GM19468 (cell line): ENCODE results near the gene SCYL1.
"Not testable (repeated sequence)": the region's sequence is repeated elsewhere in the genome, so short reads cannot be mapped to it uniquely, and the experiment has no call there.

Experiments
- ATAC-seq: cut with Tn5 transposase; IDR thresholded peaks from one replicate; pipeline ENCODE4 v1.9.1; 2021; ENCODE audit warnings: mild to moderate bottlenecking, moderate library complexity, moderate number of reproducible peaks; ENCODE audit not compliant: unreplicated experiment; ENCODE audit errors: extremely low read depth

Gene SCYL1

GRCh38 chr11:65563601-65564000 lies 38.7 kb downstream of the SCYL1 start:
- no peak for ATAC-seq

- ATAC-seq, result not testable (repeated sequence)
Observed at GRCh38 chr11:65564879-65565559, 40.1 kb downstream of the SCYL1 start.

- ATAC-seq, result no peak
Observed at GRCh38 chr11:65565624-65566453, 41.0 kb downstream of the SCYL1 start.

GRCh38 chr11:65569164-65569972 lies 44.5 kb downstream of the SCYL1 start:
- ATAC-seq, result no peak

- peak; percentile 49 for ATAC-seq
Observed at GRCh38 chr11:65569973-65570918, 45.4 kb downstream of the SCYL1 start, which contains the start of gene ZNRD2. ZNRD2 (plus strand) TSS chr11:65570477; CDS start chr11:65570492, 15 bp downstream.

- ATAC-seq, result no peak
Observed at GRCh38 chr11:65571420-65571819, 46.5 kb downstream of the SCYL1 start.

GRCh38 chr11:65571940-65572339 lies 47.1 kb downstream of the SCYL1 start:
- no peak for ATAC-seq

- ATAC-seq, result no peak
Observed at GRCh38 chr11:65572356-65573051, 47.6 kb downstream of the SCYL1 start, which contains the start of gene FAM89B. FAM89B (plus strand) TSS chr11:65572538; CDS start chr11:65572670, 132 bp downstream.

GRCh38 chr11:65573391-65574079 lies 48.7 kb downstream of the SCYL1 start:
- no peak for ATAC-seq

GRCh38 chr11:65574109-65574810 lies 49.4 kb downstream of the SCYL1 start:
- peak; percentile 10 for ATAC-seq

GRCh38 chr11:65574811-65575567 lies 50.1 kb downstream of the SCYL1 start:
- ATAC-seq, result no peak

- ATAC-seq, result no peak
Observed at GRCh38 chr11:65575568-65576231, 50.8 kb downstream of the SCYL1 start, which contains the start of gene EHBP1L1. EHBP1L1 (plus strand) TSS chr11:65576053; CDS start chr11:65576303, 250 bp downstream.

- ATAC-seq, result no peak
Observed at GRCh38 chr11:65576232-65576866, 51.5 kb downstream of the SCYL1 start.

- no peak for ATAC-seq
Observed at GRCh38 chr11:65576867-65577755, 52.2 kb downstream of the SCYL1 start.

GRCh38 chr11:65577756-65578109 lies 52.9 kb downstream of the SCYL1 start:
- no peak for ATAC-seq
